Muscle layer of colon (tissue), 2 donors: Measurements from ENCODE around the gene GRAMD4.
"Not testable (repeated sequence)": the region's sequence is repeated elsewhere in the genome, so short reads cannot be mapped to it uniquely, and the experiment has no call there.

Experiments
- H3K27ac ChIP-seq: one replicate; pipeline ENCODE4 v1.7.0; 2013; ENCODE audit warnings: low read depth, mild to moderate bottlenecking, low read length, moderate library complexity
- H3K27me3 ChIP-seq, 2 donors: one replicate each; pipeline ENCODE4 v1.7.0; 2013; ENCODE audit warnings: low read length in 2 of 2, mild to moderate bottlenecking in 2 of 2; ENCODE audit not compliant: insufficient read depth in 2 of 2, control insufficient read depth in 1 of 2
- H3K36me3 ChIP-seq: one replicate; pipeline ENCODE4 v1.7.0; 2013; ENCODE audit warnings: mild to moderate bottlenecking, low read length; ENCODE audit not compliant: insufficient read depth
- H3K4me1 ChIP-seq: one replicate; pipeline ENCODE4 v1.7.0; 2013; ENCODE audit warnings: mild to moderate bottlenecking, low read length; ENCODE audit not compliant: insufficient read depth
- H3K4me3 ChIP-seq, 2 donors: one replicate each; pipeline ENCODE4 v1.7.0; 2013; ENCODE audit warnings: low read length in 2 of 2, low read depth in 1 of 2, mild to moderate bottlenecking in 1 of 2, moderate library complexity in 1 of 2
- H3K9ac ChIP-seq: one replicate; pipeline ENCODE4 v1.7.0; 2013; ENCODE audit warnings: low read length
- H3K9me3 ChIP-seq: one replicate; pipeline ENCODE4 v1.7.0; 2013; ENCODE audit warnings: mild to moderate bottlenecking, low read length
- donor health status: abdominal sarcoma.
- donor health status: Adenocarcinoma of cecum.

Gene GRAMD4

GRCh38 chr22:46636221-46637002 is 16.2 kb downstream of the GRAMD4 start:
- no peaks in the 10 kb centered on the region for H3K36me3 ChIP-seq
- H3K4me3 ChIP-seq: no peak overlapping the region
- H3K27ac ChIP-seq: no peak overlapping the region
- H3K9me3 ChIP-seq: no peaks in the 10 kb centered on the region
- no peak overlapping the region for H3K9ac ChIP-seq
- peaks cover 5% of the 10 kb centered on the region for H3K4me1 ChIP-seq
- H3K27me3 ChIP-seq: no peaks in the 10 kb centered on the region

DNA sequence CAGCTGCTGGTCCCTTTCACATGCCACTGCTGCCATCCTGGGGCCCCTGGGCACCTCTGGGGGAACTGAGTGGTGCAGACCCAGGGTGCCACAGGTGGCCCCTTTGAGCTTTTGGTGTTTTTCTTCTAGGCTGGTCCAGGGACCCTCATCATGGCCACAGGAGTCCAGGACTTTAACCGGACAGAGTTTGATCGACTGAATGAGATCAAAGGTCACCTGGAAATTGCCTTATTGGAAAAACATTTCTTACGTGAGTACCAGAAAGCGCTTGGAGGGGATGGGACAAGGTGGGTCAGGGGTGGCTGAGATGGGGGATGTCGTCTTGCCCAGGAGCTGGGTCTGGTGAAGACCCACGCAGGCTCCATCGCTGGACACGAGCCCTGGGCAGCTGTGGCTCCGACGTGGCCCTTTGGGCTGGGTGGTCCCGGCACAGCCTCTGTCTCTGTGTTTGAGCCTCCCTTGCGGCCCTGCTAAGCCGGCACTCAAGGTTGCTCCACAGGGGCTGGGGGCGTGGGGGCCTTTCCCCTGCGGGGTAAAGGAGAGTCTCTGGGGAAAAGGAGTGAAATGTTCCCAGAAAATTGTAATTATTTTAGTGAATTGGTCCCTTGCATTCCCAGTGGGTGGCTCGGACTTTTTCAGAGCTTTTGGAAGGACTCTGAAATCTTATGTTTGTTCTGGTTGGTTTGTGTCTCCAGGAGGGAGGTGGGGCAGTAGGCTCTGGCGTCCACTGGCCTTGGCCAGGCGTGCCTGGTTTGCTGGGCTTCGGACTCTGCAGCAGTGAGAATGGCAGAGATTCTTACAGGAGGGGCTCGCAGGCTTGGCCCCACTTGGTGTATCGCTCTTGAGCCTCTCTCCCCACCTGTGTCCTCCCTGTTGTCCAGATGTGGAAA is 17.8 kb downstream of the GRAMD4 start:
- no peak overlapping the region for H3K4me3 ChIP-seq
- H3K36me3 ChIP-seq: no peaks in the 10 kb centered on the region
- no peaks in the 10 kb centered on the region for H3K27me3 ChIP-seq
- peaks cover 20% of the 10 kb centered on the region for H3K4me1 ChIP-seq
- H3K9me3 ChIP-seq: no peaks in the 10 kb centered on the region
- H3K27ac ChIP-seq: no peak overlapping the region
- no peak overlapping the region for H3K9ac ChIP-seq

DNA sequence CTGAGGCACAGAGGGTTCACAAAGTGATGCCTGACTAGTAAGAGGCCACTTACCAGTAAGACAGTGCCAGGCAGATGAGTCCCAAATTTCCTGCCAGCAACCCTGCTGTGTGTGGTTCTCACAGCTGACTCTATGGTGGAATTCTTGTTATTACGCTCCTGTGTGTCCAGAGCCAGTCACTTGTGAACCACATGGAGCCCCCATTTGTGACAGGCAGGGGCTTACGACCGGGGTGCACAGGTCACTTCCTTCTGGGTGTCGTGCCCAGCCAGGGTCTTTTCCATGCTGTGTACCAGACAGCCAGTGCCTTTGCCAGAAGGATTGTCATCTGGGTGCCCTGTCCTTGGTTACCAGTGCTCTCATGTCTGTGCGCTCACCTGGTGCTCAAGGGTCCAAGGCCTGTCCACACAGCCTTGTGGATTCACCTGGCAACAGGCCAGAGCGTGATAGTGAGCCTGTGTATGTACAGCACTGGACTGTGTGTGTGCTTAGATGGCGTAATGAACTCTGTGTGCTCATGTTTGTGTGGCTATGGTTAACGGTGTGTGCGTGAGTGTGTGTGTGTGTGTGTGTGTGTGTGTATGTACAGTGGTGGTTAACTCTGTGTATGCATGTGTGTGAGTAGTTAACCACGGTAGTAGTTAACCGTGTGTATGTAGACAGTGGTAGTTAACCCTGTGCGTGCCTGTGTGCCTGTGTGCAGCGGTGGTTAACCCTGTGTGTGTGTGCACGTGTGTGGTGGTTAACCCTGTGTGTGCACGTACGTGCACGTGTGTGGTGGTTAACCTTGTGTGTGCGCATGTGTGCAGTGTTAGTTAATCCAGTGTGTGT is 18.6 kb downstream of the GRAMD4 start:
- H3K4me1 ChIP-seq: peaks cover 20% of the 10 kb centered on the region
- no peak overlapping the region for H3K9ac ChIP-seq
- H3K27me3 ChIP-seq: no peaks in the 10 kb centered on the region
- H3K27ac ChIP-seq: no peak overlapping the region
- no peak overlapping the region for H3K4me3 ChIP-seq
- H3K36me3 ChIP-seq: no peaks in the 10 kb centered on the region
- H3K9me3 ChIP-seq: no peaks in the 10 kb centered on the region

DNA sequence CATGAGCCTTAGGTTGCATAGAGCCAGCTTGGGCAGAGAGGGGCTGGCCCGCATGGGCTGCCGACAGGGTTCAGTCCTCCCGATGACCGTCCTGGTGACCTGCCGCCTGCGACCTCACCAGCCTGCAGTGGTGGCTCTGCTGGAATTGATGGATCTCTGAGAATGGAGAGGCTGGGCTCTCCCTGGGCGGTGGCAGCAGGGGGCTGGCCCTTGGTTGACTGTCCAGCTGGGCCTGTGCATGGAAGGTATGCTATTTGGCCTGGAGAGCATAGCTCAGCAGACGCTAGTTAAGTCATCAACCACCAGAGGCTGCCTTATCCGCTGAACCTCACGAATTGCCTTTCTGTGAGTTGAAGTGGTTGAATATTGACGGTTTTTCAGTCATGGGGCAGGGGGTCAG is 19.7 kb downstream of the GRAMD4 start:
- Histone ChIP-seq H3K27ac (no peak overlapping the region), H3K9ac (no peak overlapping the region), H3K4me1 (peaks cover 20% of the 10 kb centered on the region)

DNA sequence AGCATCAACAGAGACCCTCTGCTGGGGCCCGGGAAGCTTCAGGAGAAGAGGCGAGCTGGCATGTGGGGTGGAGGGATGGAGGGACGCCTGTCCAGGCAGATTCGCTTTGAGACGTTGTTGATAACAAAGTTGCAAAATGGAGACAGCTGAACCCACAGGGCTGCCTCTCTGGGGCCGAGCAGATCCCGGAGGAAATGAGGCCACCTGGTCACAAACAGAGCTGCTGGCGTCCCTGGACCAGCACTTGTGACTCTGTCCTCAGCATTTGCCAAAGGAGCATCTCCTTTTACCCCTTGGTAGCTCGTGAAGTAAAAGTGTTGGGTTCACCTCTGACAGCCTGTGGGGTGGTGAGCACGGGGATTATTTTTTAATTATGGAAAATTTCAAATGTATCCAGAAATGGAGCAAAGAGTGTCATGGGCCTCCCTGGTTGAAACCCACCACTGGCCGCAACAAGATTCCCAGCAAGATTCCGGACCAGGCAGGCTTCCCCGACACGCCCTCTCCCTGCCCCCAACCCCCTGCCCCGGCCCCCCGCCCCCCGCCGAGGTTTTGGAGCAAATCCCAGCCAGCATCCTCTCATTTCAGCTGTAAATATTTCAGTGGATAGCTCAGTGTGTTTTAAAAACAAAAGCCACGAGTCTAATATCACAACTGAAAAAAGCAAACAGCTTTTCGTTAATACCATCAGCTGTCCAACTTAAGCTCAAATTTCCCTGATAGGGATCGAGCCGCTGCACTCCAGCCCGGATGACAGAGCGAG is 20.3 kb downstream of the GRAMD4 start:
- no peak overlapping the region for H3K9ac ChIP-seq

More for the DNA sequence above, 19.7 kb downstream of the GRAMD4 start:
- no peak overlapping the region for H3K4me3 ChIP-seq
- H3K36me3 ChIP-seq: no peaks in the 10 kb centered on the region
- H3K27me3 ChIP-seq: no peaks in the 10 kb centered on the region
- no peaks in the 10 kb centered on the region for H3K9me3 ChIP-seq

DNA sequence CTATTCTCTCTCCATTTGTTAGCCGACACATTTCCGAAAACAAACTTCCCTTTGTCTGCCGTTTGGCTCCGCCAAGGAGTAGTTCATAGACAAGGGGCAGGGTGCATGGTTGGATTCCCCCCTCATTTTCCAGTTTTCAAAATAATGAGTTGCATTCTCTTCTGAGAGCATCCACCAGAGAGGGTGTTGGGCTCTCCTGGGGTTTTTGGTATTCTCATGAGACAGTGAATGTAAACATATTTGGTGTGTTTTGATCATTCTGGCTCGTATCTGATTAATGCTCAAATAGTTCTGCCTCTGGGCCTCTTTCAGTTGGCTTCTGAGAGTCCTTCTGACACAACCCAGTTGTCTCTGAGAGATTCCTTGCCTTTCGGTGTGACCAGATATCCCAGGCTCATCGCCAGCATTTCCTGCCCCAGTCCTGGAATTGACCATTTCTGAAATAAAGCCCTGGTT is 21.7 kb downstream of the GRAMD4 start:
- Histone ChIP-seq H3K27me3 (no peaks in the 10 kb centered on the region), H3K9me3 (no peaks in the 10 kb centered on the region), H3K4me1 (peaks cover 20% of the 10 kb centered on the region), H3K27ac (no peak overlapping the region), H3K4me3 (no peak overlapping the region), H3K9ac (no peak overlapping the region), H3K36me3 (no peaks in the 10 kb centered on the region)

More for the DNA sequence above, 20.3 kb downstream of the GRAMD4 start:
- Histone ChIP-seq H3K36me3 (no peaks in the 10 kb centered on the region), H3K27me3 (no peaks in the 10 kb centered on the region), H3K4me3 (no peak overlapping the region), H3K27ac (no peak overlapping the region), H3K9me3 (no peaks in the 10 kb centered on the region), H3K4me1 (peaks cover 20% of the 10 kb centered on the region)

DNA sequence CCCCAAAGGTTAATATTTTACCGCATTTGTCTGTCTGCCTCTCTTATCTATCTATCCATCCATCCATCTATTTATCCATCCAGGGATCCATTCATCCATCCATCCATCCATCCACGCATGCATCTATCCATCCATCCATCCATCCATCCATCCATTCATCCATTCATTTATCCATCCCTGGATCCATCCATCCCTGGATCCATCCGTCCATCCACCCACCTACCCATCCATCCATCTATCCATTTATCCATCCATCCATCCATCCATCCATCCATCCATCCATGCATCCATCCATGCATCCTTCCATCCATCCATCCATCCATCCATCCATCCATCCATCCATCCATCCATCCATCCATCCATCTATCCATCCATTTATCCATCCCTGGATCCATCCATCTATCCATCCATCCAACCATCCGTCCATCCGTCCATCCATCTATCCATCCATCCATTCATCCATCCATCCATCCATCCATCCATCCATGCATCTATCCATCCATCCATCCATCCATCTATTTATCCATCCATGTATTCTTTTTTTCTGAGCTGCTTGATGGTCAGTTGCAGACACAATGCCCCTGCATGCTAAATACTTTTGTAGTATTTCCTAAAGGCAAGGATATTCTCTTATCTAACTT is 22.8 kb downstream of the GRAMD4 start:
- not testable (repeated sequence) for H3K27me3 ChIP-seq, H3K4me3 ChIP-seq, H3K9ac ChIP-seq, H3K27ac ChIP-seq, H3K36me3 ChIP-seq, H3K9me3 ChIP-seq
- H3K4me1 ChIP-seq: peaks cover 20% of the 10 kb centered on the region

DNA sequence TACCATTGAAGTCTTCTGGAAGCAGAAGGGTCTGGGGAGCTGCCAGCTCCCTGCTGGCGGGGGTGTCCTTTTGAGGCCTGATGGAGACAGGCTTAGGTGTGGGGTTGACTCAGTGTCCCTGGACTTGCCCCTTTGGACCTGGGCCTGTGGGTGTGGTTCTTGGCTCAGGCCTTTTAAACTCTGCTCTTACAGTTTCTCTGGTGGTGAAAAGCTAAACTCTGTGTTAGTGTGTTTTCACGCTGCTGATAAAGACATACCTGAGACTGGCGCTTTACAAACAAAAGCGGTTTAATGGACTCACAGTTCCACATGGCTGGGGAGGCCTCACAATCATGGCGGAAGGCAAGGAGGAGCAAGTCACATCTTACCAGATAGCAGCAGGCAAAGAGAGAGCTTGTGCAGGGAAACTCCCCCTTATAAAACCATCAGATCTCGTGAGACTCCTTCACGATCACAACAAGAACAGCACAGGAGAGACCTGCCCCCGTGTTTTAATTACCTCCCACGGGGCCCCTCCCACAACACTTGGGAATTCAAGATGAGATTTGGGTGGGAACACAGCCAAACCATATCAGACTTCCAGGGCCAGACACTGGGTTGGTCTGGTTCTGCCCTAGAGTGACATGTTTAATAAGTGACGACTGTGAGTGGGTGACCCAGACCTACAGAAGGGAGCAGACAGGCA is 26.5 kb downstream of the GRAMD4 start:
- Histone ChIP-seq H3K27me3 (no peaks in the 10 kb centered on the region), H3K9ac (no peak overlapping the region), H3K36me3 (no peaks in the 10 kb centered on the region), H3K9me3 (no peaks in the 10 kb centered on the region), H3K4me1 (peaks cover 25% of the 10 kb centered on the region), H3K4me3 (no peak overlapping the region), H3K27ac (no peak overlapping the region)

DNA sequence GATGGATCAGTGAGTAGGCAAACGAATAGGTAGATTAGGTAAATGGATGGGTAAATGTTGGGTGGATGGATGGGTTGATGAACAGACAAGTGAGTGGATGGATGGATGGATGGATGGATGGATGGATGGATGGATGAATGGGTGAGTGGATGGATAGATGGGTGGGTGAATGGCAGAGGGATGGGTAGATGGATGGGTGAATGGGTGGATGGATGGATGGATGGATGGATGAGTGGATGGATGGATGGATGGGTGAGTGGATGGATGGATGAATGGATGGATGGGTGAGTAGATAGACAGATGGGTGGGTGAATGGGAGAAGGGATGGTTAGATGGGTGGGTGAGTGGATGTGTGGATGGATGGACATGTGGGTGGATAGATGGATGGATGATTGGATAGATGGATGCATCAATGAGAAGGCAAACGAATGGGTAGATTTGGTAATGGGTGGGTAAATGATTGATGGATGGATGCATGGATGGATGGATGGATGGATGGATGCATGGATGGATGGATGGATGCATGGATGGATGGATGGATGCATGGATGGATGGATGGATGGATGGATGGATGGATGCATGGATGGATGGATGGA is 28.1 kb downstream of the GRAMD4 start:
- not testable (repeated sequence) for H3K9me3 ChIP-seq, H3K9ac ChIP-seq, H3K36me3 ChIP-seq, H3K27me3 ChIP-seq, H3K27ac ChIP-seq, H3K4me3 ChIP-seq
- H3K4me1 ChIP-seq: peaks cover 12% of the 10 kb centered on the region
